Ishikawa (cell line): ENCODE data around the gene SDK1.

ENCODE experiments used
- CREB1 ChIP-seq: IDR thresholded peaks from 2 replicates; pipeline ENCODE4 v1.6.1; 2012; ENCODE audit warnings: low read depth
- EGR1 ChIP-seq: IDR thresholded peaks from 2 replicates; pipeline ENCODE4 v1.6.1; 2012
- MAX ChIP-seq: IDR thresholded peaks from 2 replicates; pipeline ENCODE4 v1.6.1; 2012
- RAD21 ChIP-seq: IDR thresholded peaks from 2 replicates; pipeline ENCODE4 v1.6.1; 2012; ENCODE audit warnings: low read depth
- REST ChIP-seq: IDR thresholded peaks from 2 replicates; pipeline ENCODE4 v1.6.1; 2012; ENCODE audit warnings: low read depth, mild to moderate bottlenecking
- TEAD4 ChIP-seq: IDR thresholded peaks from 2 replicates; pipeline ENCODE4 v1.6.1; 2012
- USF1 ChIP-seq: IDR thresholded peaks from 2 replicates; pipeline ENCODE4 v1.6.1; 2012
- YY1 ChIP-seq: IDR thresholded peaks from 2 replicates; pipeline ENCODE4 v1.6.1; 2012; ENCODE audit warnings: low read depth

GRCh38 chr7:4179688-4180380 is 878.8 kb downstream of the SDK1 start:
- TF ChIP-seq EGR1 (no peak), REST (no peak), YY1 (no peak), MAX (no peak), TEAD4 (no peak), CREB1 (no peak), USF1 (no peak), RAD21 (no peak)
